Measurements from ENCODE around the gene CFAP46. TPM values are rescaled to one million over a fixed set of nuclear protein-coding genes. Genes with fewer than 3 reads are reported as not detected.

Gene CFAP46
- total RNA-seq, 1 donor from 2014 or later: 1.3 TPM

DNA sequence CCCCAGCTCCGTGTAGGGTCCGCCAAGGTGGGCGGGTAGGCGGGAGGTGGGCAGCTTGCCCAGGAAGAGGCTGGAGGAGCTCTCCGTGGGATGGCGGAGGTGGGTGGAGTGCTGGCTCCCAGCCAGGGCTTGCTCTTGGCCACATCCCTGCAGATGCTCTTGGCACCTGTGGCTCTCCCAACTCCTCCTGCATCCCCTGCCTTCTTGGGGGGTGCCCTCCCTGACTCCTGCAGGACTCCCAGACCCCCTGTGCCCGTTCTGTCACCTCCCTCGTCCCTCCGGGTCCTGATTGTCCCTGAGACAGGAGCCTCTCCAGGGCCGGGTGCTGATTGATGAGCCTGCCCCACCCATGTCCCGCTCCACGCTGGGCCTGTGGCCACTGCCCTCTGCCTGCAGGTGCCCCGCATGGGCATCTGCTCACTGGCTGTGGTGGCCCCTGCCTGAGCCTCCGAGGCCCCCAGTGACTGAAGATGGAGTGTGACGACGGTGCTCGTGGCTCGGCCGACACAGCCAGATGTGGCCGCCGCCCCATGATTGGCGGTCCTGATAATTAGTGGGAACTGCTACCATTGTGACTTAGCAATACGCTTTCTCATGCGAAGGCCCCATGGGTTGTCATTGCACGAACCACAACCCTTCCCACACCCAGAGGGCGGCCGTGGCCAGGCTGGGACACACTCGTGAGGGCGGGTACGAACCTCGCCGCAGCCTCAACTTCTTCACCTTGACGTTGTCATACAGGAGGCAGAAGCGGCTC lies 23.6 kb downstream of the CFAP46 start:
- Histone ChIP-seq H3K79me2 (ENCODE audit: insufficient read depth, low read length) (no peaks in the 10 kb centered on the region), H3K27ac (ENCODE audit: low read depth, low read length) (no peak overlapping the region), H3K4me2 (ENCODE audit: low read length) (no peak overlapping the region), H2AFZ (ENCODE audit: low read depth, low read length) (no peak overlapping the region), H3K4me3 (ENCODE audit: insufficient read depth, low read depth, low read length) (no peak overlapping the region), H3K9ac (ENCODE audit: low read length) (no peak overlapping the region), H3K27me3 (ENCODE audit: insufficient read depth, low read length) (no peaks in the 10 kb centered on the region), H3K9me3 (ENCODE audit: insufficient read depth, low read depth, low read length) (no peaks in the 10 kb centered on the region), H3K36me3 (ENCODE audit: insufficient read depth, low read length) (no peaks in the 10 kb centered on the region), H3K4me1 (ENCODE audit: insufficient read depth, low read length) (no peaks in the 10 kb centered on the region), H4K20me1 (ENCODE audit: insufficient read depth, low read length) (no peaks in the 10 kb centered on the region)
- Mint-ChIP-seq H3K27me3 (ENCODE audit: low read depth, unreplicated experiment) (peaks cover 12% of the 10 kb centered on the region), H3K9me3 (ENCODE audit: unreplicated experiment) (no peaks in the 10 kb centered on the region), H3K36me3 (ENCODE audit: low read depth, unreplicated experiment) (peaks cover 2% of the 10 kb centered on the region), H3K4me3 (ENCODE audit: unreplicated experiment) (no peak overlapping the region), H3K27ac (ENCODE audit: unreplicated experiment) (no peak overlapping the region), H3K4me1 (ENCODE audit: low read depth, unreplicated experiment) (no peaks in the 10 kb centered on the region)
- no peak for TF ChIP-seq EZH2 (IDR thresholded peaks at IDR 0.05; ENCODE audit: insufficient read depth, low read length)
- FAIRE-seq (no peak), DNase-seq (ENCODE audit: low read depth) (no peak)

DNA sequence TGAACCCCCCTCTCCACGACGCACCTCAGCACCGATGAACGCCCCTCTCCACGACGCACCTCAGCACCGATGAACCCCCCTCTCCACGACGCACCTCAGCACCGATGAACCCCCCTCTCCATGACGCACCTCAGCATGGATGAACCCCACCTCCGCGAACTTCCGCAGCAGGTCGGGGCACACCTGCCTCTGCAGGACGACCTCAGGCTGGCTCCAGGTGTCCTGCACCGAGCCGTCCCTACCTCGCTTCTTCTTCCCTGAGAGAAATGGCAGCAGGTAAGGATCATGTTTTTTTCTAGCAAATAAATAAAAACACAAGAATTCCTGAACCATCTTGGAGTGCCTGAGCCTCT lies 24.1 kb downstream of the CFAP46 start:
- Histone ChIP-seq H3K27ac (ENCODE audit: low read depth, low read length) (no peak overlapping the region), H4K20me1 (ENCODE audit: insufficient read depth, low read length) (no peaks in the 10 kb centered on the region), H3K79me2 (ENCODE audit: insufficient read depth, low read length) (no peaks in the 10 kb centered on the region), H3K9ac (ENCODE audit: low read length) (no peak overlapping the region), H3K4me3 (ENCODE audit: insufficient read depth, low read depth, low read length) (no peak overlapping the region), H2AFZ (ENCODE audit: low read depth, low read length) (no peak overlapping the region), H3K9me3 (ENCODE audit: insufficient read depth, low read depth, low read length) (no peaks in the 10 kb centered on the region), H3K4me1 (ENCODE audit: insufficient read depth, low read length) (no peaks in the 10 kb centered on the region), H3K27me3 (ENCODE audit: insufficient read depth, low read length) (no peaks in the 10 kb centered on the region), H3K36me3 (ENCODE audit: insufficient read depth, low read length) (no peaks in the 10 kb centered on the region), H3K4me2 (ENCODE audit: low read length) (no peak overlapping the region)
- Mint-ChIP-seq H3K9me3 (ENCODE audit: unreplicated experiment) (no peaks in the 10 kb centered on the region), H3K4me1 (ENCODE audit: low read depth, unreplicated experiment) (no peaks in the 10 kb centered on the region), H3K36me3 (ENCODE audit: low read depth, unreplicated experiment) (no peaks in the 10 kb centered on the region), H3K27me3 (ENCODE audit: low read depth, unreplicated experiment) (peaks cover 9% of the 10 kb centered on the region), H3K4me3 (ENCODE audit: unreplicated experiment) (no peak overlapping the region), H3K27ac (ENCODE audit: unreplicated experiment) (no peak overlapping the region)
- TF ChIP-seq, protein P1, sequence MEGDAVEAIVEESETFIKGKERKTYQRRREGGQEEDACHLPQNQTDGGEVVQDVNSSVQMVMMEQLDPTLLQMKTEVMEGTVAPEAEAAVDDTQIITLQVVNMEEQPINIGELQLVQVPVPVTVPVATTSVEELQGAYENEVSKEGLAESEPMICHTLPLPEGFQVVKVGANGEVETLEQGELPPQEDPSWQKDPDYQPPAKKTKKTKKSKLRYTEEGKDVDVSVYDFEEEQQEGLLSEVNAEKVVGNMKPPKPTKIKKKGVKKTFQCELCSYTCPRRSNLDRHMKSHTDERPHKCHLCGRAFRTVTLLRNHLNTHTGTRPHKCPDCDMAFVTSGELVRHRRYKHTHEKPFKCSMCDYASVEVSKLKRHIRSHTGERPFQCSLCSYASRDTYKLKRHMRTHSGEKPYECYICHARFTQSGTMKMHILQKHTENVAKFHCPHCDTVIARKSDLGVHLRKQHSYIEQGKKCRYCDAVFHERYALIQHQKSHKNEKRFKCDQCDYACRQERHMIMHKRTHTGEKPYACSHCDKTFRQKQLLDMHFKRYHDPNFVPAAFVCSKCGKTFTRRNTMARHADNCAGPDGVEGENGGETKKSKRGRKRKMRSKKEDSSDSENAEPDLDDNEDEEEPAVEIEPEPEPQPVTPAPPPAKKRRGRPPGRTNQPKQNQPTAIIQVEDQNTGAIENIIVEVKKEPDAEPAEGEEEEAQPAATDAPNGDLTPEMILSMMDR (IDR thresholded peaks at IDR 0.05; ENCODE audit: insufficient read depth, low read depth, low read length): no peak
- TF ChIP-seq EZH2 (IDR thresholded peaks at IDR 0.05; ENCODE audit: insufficient read depth, low read length): no peak
- no peak for DNase-seq (ENCODE audit: low read depth)
- FAIRE-seq: no peak

DNA sequence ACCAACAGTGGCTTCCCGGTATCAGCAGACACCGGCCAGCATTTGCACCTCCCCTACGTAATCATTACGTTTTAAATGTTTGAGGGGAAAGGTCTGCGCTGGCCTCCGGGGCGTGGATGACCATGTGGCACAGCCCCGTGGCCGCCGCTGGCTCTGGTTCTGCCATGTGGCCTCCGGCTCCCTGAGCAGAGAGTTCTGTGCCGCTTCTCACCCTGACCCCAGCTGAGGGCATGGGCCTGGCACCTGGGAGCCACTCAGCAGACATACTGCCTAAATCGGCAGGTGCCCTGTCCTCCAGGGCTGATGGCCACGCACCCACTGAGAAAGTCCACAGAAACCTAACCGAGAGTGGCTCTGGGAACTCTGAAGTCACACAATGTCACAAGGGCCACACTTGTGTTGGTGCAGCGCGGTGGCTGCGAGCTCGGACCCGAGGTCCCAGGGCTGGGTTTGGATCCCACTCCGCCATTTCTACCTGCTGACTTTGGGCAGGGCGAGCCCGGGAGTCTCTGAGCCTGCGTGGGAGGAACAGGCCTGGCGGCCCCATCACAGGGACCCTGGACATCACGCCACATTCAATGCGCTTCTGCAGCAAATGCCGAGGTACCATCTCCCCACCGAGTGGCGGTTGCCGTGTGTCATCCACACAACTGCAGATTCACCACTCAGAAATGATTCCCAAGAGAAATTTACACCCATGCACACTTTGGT lies 25.3 kb downstream of the CFAP46 start:
- no peak overlapping the region for H3K4me3 Mint-ChIP-seq (ENCODE audit: unreplicated experiment)
- H3K27ac Mint-ChIP-seq (ENCODE audit: unreplicated experiment): no peak overlapping the region
- Histone ChIP-seq H3K9ac (ENCODE audit: low read length) (no peak overlapping the region), H2AFZ (ENCODE audit: low read depth, low read length) (no peak overlapping the region), H3K79me2 (ENCODE audit: insufficient read depth, low read length) (no peaks in the 10 kb centered on the region), H3K36me3 (ENCODE audit: insufficient read depth, low read length) (no peaks in the 10 kb centered on the region), H3K4me3 (ENCODE audit: insufficient read depth, low read depth, low read length) (no peak overlapping the region), H3K4me2 (ENCODE audit: low read length) (no peak overlapping the region), H3K27me3 (ENCODE audit: insufficient read depth, low read length) (no peaks in the 10 kb centered on the region), H4K20me1 (ENCODE audit: insufficient read depth, low read length) (no peaks in the 10 kb centered on the region), H3K9me3 (ENCODE audit: insufficient read depth, low read depth, low read length) (no peaks in the 10 kb centered on the region), H3K27ac (ENCODE audit: low read depth, low read length) (no peak overlapping the region), H3K4me1 (ENCODE audit: insufficient read depth, low read length) (no peaks in the 10 kb centered on the region)
- TF ChIP-seq EZH2 (IDR thresholded peaks at IDR 0.05; ENCODE audit: insufficient read depth, low read length): no peak
- TF ChIP-seq, protein P1 (IDR thresholded peaks at IDR 0.05; ENCODE audit: insufficient read depth, low read depth, low read length): no peak
- H3K4me1 Mint-ChIP-seq (ENCODE audit: low read depth, unreplicated experiment): peaks cover 2% of the 10 kb centered on the region
- FAIRE-seq (no peak), DNase-seq (ENCODE audit: low read depth) (no peak)
- H3K27me3 Mint-ChIP-seq (ENCODE audit: low read depth, unreplicated experiment): peaks cover 9% of the 10 kb centered on the region
- no peaks in the 10 kb centered on the region for H3K9me3 Mint-ChIP-seq (ENCODE audit: unreplicated experiment)
- H3K36me3 Mint-ChIP-seq (ENCODE audit: low read depth, unreplicated experiment): no peaks in the 10 kb centered on the region

Measured in astrocyte (in vitro differentiated cells and primary cell).